HG03159 (cell line): ENCODE results near the gene KCP.

Source experiments
- ATAC-seq: cut with Tn5 transposase; IDR thresholded peaks from one replicate; pipeline ENCODE4 v1.9.1; 2021; ENCODE audit warnings: mild to moderate bottlenecking, moderate library complexity; ENCODE audit not compliant: unreplicated experiment

KCP gene

GRCh38 chr7:128876586-128876977 is 33.9 kb downstream of the KCP start:
- ATAC-seq = no peak

DNA sequence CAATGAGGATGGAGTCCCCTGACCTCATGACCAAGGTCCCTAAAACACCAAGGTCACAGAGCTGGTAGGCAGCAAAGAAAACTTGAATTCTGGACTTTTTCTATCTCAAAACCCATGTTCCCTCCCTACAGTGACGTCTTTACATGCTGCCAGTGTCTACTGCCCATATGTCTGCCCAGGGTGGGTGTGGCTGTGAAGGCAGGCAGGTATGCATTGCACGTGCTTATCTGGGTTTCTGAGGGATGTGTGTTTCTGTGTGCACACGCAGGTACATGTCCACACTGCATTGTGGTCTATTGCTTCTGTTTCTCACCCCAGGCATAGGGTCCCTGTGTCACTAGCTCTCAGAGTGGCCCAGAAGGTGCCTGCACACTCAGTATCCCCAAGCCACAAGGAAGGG is 34.4 kb downstream of the KCP start:
- no peak for ATAC-seq

DNA sequence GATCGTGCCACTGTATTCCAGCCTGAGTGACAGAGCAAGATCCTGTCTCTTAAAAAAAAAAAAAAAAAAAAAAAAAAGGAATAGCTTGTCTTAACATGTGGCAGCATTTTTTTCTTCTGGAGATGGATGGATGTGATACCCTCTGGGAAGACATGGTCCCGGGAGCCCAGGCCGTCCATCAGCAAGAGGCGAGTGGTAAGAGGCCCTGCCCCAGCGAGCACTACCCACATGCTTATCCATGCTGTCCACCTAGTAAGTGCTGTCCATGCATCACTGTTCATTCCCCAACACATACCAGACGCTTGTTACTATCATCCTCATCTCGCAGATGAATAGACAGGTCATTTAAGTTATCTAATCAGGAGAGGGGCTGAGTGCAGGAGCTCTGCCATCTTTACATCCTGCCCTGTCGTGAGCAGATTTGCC is 35.0 kb downstream of the KCP start:
- ATAC-seq = no peak

- no peak for ATAC-seq
These were observed 36.1 kb downstream of the KCP start for GRCh38 chr7:128874140-128875031.

DNA sequence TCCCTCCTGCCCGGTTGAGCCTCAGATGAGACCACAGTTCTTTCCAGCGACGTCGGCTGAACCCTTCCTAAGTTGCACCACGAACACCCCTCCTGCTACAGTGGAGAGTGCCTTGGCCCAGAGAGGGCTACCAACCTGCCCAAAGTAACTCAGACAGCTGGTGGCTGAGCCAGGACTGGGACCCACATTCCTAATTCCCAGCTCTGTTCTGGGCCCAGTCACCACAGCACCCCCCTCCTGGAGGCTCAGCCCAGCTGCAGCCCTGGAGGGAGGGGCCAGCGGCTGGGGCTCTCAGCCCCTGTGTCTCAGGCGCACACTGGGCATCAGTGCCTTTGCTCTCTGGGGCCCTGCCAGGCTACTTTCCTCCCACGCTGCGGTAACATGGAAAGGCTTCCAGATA is 37.3 kb downstream of the KCP start:
- no peak for ATAC-seq

GRCh38 chr7:128872394-128872824 is 38.1 kb downstream of the KCP start:
- no peak for ATAC-seq

DNA sequence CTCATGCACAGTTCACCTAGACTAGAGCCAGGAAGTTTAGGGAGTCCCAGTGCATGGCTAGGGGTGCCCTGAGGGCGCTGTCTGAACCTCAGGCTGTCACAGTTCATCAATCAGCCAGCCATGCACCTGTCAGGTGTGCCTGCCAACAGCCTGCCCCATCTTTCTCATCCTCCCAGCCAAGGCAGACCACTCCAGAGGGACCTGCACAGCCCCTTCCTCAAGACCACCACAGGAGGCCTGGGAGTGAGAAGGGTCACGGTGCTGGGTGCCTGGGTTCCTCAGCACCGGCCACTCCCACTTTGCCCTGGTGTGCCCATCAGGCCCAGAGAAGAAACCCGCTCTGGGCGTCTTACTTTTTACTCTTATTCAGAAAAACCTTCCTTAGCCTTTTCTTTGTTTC is 39.5 kb downstream of the KCP start:
- no peak for ATAC-seq

DNA sequence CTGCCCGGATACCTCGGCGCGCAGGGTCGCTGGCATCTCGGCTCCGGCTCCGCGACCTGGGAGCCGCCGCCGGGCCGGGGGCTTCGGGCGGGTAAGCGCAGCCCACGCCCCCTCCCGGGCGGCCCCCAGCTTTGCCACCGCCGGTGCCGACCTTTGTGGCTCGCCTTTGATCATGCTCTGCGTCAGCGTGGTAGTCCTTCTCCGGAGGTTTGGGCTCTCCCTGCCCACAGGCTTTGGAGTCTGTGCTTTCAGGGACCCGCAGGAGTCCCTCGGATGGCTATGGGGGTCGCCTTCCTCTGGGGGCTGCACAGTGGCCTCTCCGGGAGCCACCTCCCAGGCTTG is 40.6 kb downstream of the KCP start:
- peak; percentile 10 for ATAC-seq

DNA sequence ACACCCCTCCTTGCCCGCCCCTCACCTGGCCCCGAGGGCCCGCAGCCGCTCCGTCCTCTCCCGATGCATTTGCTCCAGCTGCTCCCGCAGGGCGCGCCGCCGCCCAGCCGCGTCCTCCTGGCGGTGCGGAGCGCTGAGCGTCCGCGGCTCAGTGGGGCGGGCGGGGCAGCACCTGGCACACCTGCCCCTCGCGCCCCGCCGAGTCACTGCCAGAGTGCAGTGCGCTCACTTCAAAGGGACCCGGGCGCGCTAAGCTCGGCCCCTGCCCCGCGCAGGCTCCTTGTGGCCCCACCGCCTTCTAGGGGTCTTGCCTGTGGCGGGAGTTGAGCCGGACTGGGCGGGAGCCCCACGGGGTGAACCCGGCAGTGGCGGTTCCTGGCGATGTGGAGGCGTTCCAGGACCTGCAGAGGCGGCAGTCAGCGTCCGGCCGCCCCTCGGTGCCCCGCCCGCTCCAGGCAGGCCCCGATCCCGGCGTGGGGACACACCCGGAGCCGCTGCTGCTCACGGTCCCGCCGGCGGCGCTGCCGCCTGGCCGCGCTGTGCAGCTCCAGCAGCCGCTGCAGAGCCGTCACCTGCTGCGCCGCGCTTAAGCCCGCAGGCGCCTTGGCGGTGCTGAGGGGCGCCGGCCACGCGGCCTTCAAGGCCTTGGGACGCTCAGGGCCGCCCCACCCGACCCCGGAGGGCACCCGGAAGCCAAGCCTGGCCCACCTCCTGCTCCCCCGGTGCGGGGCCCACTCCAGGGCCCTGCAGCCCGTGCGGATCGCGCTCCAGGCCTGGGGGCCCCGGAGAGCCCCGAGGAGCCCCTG is 41.2 kb downstream of the KCP start:
- ATAC-seq = peak; percentile 81

GRCh38 chr7:128868624-128869137 is 41.8 kb downstream of the KCP start:
- no peak for ATAC-seq

GRCh38 chr7:128867842-128868623 is 42.5 kb downstream of the KCP start:
- ATAC-seq = no peak

GRCh38 chr7:128867241-128867640 is 43.3 kb downstream of the KCP start:
- ATAC-seq = no peak

DNA sequence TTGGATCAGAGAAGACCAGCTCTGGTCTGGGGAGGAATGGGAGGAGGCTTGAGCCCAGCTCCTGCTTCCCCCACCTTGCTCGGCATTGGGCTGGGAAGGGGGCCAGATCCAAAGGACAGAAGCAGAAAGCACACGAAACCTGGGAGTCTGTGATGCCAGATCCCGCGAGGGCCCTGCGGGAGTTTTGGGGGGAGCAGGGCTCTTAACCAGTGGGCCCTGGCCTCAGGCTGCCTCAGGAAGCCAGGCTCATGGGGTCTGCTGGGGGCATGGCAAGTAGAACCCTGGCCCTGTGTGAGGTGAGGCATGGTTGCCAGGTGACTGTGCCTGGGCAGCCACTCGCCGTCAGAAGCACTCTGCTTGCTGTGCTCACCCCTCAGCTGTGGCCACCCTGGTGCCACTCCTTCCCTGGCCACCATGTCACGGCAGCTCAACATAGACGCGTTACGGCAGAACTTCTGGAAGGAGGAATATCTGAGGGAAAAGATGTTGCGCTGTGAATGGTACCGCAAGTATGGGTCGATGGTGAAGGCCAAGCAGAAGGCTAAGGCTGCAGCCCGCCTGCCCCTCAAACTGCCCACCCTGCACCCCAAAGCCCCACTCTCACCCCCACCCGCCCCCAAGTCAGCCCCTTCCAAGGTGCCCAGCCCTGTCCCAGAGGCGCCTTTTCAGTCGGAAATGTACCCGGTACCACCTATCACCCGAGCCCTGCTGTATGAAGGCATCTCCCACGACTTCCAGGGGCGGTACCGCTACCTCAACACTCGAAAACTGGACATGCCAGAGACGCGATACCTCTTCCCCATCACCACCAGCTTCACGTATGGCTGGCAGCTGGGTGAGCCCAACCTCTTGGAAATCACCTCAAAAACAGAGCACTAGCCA is 44.3 kb downstream of the KCP start:
- ATAC-seq = no peak

DNA sequence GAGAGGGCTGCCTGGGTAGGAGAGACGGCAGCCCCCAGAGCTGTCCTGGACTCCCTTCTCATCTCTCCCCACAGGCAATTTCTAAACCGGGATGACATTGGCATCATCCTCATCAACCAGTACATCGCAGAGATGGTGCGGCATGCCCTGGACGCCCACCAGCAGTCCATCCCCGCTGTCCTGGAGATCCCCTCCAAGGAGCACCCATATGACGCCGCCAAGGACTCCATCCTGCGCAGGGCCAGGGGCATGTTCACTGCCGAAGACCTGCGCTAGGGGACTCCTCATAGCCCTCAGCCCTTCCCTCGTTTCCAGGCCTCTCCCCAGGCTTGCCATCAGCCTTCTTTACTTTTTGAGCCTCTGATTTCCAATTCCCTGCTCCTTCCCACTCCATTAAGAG is 45.2 kb downstream of the KCP start:
- ATAC-seq = no peak

- ATAC-seq = peak; percentile 46
These were observed 47.0 kb downstream of the KCP start for GRCh38 chr7:128863433-128863989.

GRCh38 chr7:128862571-128863432 is 47.7 kb downstream of the KCP start, which contains the start of gene ATP6V1F:
Gene ATP6V1F, plus strand, starts transcription at chr7:128862856. Its CDS starts 49 bp downstream, at chr7:128862905.
- ATAC-seq = peak; percentile 83

- ATAC-seq = no peak
These were observed 48.4 kb downstream of the KCP start for GRCh38 chr7:128861957-128862570.
